Skeletal muscle tissue (tissue), 5 donors: Measurements from ENCODE around the gene ST6GALNAC6. TPM values are rescaled to one million over a fixed set of nuclear protein-coding genes. Genes with fewer than 3 reads are reported as not detected.
"Not testable (repeated sequence)": the region's sequence is repeated elsewhere in the genome, so short reads cannot be mapped to it uniquely, and the experiment has no call there.

Experiments used
- H3K27ac ChIP-seq: one replicate; pipeline ENCODE4 v1.7.0; 2013; ENCODE audit warnings: mild to moderate bottlenecking, low read depth, low read length, inconsistent platforms
- H3K27me3 ChIP-seq, 3 donors: one replicate each; pipeline ENCODE4 v1.7.0; 2013; ENCODE audit warnings: low read length in 3 of 3; ENCODE audit not compliant: control insufficient read depth in 3 of 3, insufficient read depth in 3 of 3
- H3K36me3 ChIP-seq, 3 donors: one replicate each; pipeline ENCODE4 v1.7.0; 2013; ENCODE audit warnings: low read length in 3 of 3; ENCODE audit not compliant: control insufficient read depth in 3 of 3, insufficient read depth in 3 of 3
- H3K4me1 ChIP-seq, 3 donors: one replicate each; pipeline ENCODE4 v1.7.0; 2013; ENCODE audit warnings: low read length in 3 of 3, mild to moderate bottlenecking in 3 of 3; ENCODE audit not compliant: control insufficient read depth in 3 of 3, insufficient read depth in 3 of 3
- H3K4me3 ChIP-seq, 3 donors: one replicate each; pipeline ENCODE4 v1.7.0; 2013; ENCODE audit warnings: low read length in 3 of 3
- H3K9ac ChIP-seq, 3 donors: one replicate each; pipeline ENCODE4 v1.7.0; 2013; ENCODE audit warnings: low read length in 3 of 3, mild to moderate bottlenecking in 3 of 3, moderate library complexity in 2 of 3, low read depth in 1 of 3
- H3K9me3 ChIP-seq, 3 donors: one replicate each; pipeline ENCODE4 v1.7.0; 2013; ENCODE audit warnings: low read length in 3 of 3; ENCODE audit not compliant: control insufficient read depth in 3 of 3
- small RNA-seq: library from RNA; depleted of rRNA; stranded (forward); fragments of <200 nt; gene quantifications from one replicate; pipeline ENCODE3, GENCODE V24; 2014
- total RNA-seq: library from RNA; depleted of rRNA; stranded (reverse); fragments of >200 nt; gene quantifications from one replicate; pipeline ENCODE4 v1.2.3, GENCODE V29; 2014
- donor health status: Osteomylitis.

Gene ST6GALNAC6
- total RNA-seq, 1 donor from 2014 or later, result 33.9 TPM

- H3K4me1 ChIP-seq, result peaks cover 53 to 70% (median 67%) of the 10 kb centered on the region in 3 donors
- peak overlapping the region in 2 of 3 donors; percentile 8 to 20 for H3K9ac ChIP-seq
- peaks cover 0 to 18% (median 10%) of the 10 kb centered on the region in 3 donors for H3K36me3 ChIP-seq
- no peak overlapping the region for H3K4me3 ChIP-seq
- H3K9me3 ChIP-seq, result no peaks in the 10 kb centered on the region
- no peaks in the 10 kb centered on the region for H3K27me3 ChIP-seq
- H3K27ac ChIP-seq, result peak overlapping the region; percentile 25
Observed at GRCh38 chr9:127841087-127841835, 58.1 kb downstream of the ST6GALNAC6 start.

DNA sequence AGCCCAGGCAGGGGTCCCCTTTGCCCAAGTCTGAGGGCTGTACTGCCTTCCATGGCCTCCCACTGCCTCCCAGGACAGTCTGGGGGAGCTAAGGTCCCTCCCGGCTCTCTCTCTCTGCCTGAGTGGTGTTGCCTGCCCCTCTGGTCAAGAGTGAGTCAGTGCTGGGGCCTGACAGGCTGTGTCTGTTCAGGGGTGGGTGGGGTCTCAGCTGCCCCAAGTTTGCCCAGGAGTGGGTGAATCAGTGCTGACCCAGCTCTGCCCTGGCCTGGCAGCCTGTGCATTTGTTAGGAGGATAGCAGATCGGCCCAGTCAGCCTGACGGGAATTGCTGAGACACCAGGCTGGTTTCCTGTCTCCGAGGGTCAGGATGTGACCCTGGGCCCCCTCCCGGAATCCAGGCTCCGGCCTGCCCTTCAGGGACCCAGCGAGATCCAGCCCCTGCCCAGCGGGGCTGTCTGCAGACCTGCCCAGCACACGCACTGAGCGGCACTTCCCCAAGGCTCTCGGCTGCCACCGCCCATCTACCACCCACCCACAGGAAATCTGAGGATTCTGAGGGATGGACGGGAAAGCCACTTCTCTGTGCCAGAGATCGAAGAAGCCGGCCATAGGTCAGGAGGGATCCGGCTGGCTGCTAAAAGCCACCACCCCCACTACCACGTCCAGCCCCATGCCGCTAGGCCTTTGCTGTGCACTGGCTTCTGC lies 60.9 kb downstream of the ST6GALNAC6 start:
- Histone ChIP-seq H3K4me3 (peak overlapping the region in 1 of 3 donors; percentile 41), H3K9me3 (no peaks in the 10 kb centered on the region), H3K9ac (peak overlapping the region; percentile 45 to 68 (median 66)), H3K36me3 (peaks cover 0 to 18% (median 14%) of the 10 kb centered on the region in 3 donors), H3K27ac (peak overlapping the region; percentile 89), H3K27me3 (no peaks in the 10 kb centered on the region), H3K4me1 (peaks cover 50 to 67% (median 62%) of the 10 kb centered on the region in 3 donors)

DNA sequence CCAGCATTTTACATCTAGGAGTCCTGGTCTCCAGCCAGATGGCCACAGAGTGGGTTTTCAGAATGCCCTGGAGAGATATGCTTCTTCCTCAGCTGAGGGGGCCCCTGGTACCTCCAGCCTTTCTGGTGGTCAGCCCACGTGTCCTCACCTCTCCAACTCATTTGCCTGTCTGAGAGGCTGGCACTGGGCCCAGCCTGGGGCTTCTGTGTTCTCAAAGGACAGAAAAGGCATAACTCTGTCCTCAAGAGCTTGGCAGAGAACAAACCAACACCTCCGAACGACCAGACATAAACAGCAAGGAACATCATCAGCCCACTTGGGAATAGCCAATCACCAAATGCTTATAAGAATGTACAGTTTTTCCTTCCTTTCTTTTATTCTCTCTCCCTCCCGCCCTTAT lies 62.1 kb downstream of the ST6GALNAC6 start:
- H3K9ac ChIP-seq, result peak overlapping the region in 1 of 3 donors; percentile 8
- H3K4me1 ChIP-seq, result peaks cover 52 to 67% (median 63%) of the 10 kb centered on the region in 3 donors
- H3K27ac ChIP-seq, result peak overlapping the region; percentile 89

GRCh38 chr9:127836561-127836960 lies 62.8 kb downstream of the ST6GALNAC6 start:
- not testable (repeated sequence) for H3K36me3 ChIP-seq, H3K27me3 ChIP-seq, H3K9me3 ChIP-seq
- H3K27ac ChIP-seq, result peak overlapping the region; percentile 89
- H3K4me3 ChIP-seq, result peak overlapping the region in 2 of 3 donors; percentile 9 to 22
- H3K9ac ChIP-seq, result peak overlapping the region in 1 of 3 donors; percentile 50
- peaks cover 53 to 65% (median 62%) of the 10 kb centered on the region in 3 donors for H3K4me1 ChIP-seq

More for the DNA sequence above, 62.1 kb downstream of the ST6GALNAC6 start:
- H3K27me3 ChIP-seq, result no peaks in the 10 kb centered on the region
- H3K4me3 ChIP-seq, result no peak overlapping the region
- no peaks in the 10 kb centered on the region for H3K9me3 ChIP-seq
- peaks cover 0 to 13% (median 12%) of the 10 kb centered on the region in 3 donors for H3K36me3 ChIP-seq

GRCh38 chr9:127835991-127836516 lies 63.3 kb downstream of the ST6GALNAC6 start:
- no peaks in the 10 kb centered on the region for H3K27me3 ChIP-seq
- peak overlapping the region in 1 of 3 donors; percentile 62 for H3K9ac ChIP-seq
- peak overlapping the region; percentile 89 for H3K27ac ChIP-seq
- peaks cover 0 to 7% (median 7%) of the 10 kb centered on the region in 3 donors for H3K36me3 ChIP-seq
- H3K4me1 ChIP-seq, result peaks cover 50 to 61% (median 59%) of the 10 kb centered on the region in 3 donors
- H3K9me3 ChIP-seq, result no peaks in the 10 kb centered on the region
- H3K4me3 ChIP-seq, result peak overlapping the region in 2 of 3 donors; percentile 22 to 24

Small RNA genes lying within 50 kb of the gene (small RNA-seq; reads per million reads assigned to genes)
- gene MIR4672 (0.46 reads per million, percentile 58 among the genes with 10 or more reads in this experiment), gene RNA5SP296 (not detected)

Other genes starting within 250 kb of the ST6GALNAC6 start
- gene CFAP157, start 192.6 kb downstream of the ST6GALNAC6 start, total RNA-seq, result not detected
- 8.4 TPM for gene PTRH1, start 183.9 kb downstream of the ST6GALNAC6 start, total RNA-seq
- gene TTC16, start 183.5 kb downstream of the ST6GALNAC6 start, total RNA-seq, result not detected
- gene TOR2A, start 164.3 kb downstream of the ST6GALNAC6 start, total RNA-seq, result 2.6 TPM
- gene SH2D3C, start 120.9 kb downstream of the ST6GALNAC6 start, total RNA-seq, result 15.1 TPM
- 33.4 TPM for gene CDK9, start 113.6 kb downstream of the ST6GALNAC6 start, total RNA-seq
- 41.2 TPM for gene FPGS, start 96.7 kb downstream of the ST6GALNAC6 start, total RNA-seq
- gene ENG, start 44.9 kb downstream of the ST6GALNAC6 start, total RNA-seq, result 9.4 TPM
- gene AK1, start 21.9 kb downstream of the ST6GALNAC6 start, total RNA-seq, result 359 TPM
- gene ST6GALNAC4, start 17.4 kb upstream of the ST6GALNAC6 start, total RNA-seq, result 23.5 TPM
- not detected for gene PIP5KL1, start 31.2 kb upstream of the ST6GALNAC6 start, total RNA-seq
- 7.3 TPM for gene DPM2, start 38.3 kb upstream of the ST6GALNAC6 start, total RNA-seq
- 8.9 TPM for gene EEIG1, start 81.4 kb upstream of the ST6GALNAC6 start, total RNA-seq
- gene NAIF1, start 167.7 kb upstream of the ST6GALNAC6 start, total RNA-seq, result 8.9 TPM
- 13.0 TPM for gene SLC25A25, start 168.6 kb upstream of the ST6GALNAC6 start, total RNA-seq
- gene PTGES2, start 228.1 kb upstream of the ST6GALNAC6 start, total RNA-seq, result 47.5 TPM
- 2.1 TPM for gene LCN2, start 249.8 kb upstream of the ST6GALNAC6 start, total RNA-seq